Prostate gland (tissue), 2 donors: ENCODE data around the gene TCERG1L. TPM values are rescaled to one million over a fixed set of nuclear protein-coding genes. Genes with fewer than 3 reads are reported as not detected.

Experiments used
- DNase-seq: peaks from one replicate; pipeline ENCODE4 v3.0.0-alpha.2; 2019; ENCODE audit warnings: low spot score
- H3K27ac ChIP-seq, 2 donors: fragments of 200-600 bp; sonication (generic); 2 replicates each; pipeline ENCODE4 v1.5.1; 2017 to 2019
- H3K27me3 ChIP-seq: fragments of 200-600 bp; sonication (generic); replicated peaks from 2 replicates; pipeline ENCODE4 v1.5.1; 2019; ENCODE audit not compliant: insufficient read depth
- H3K36me3 ChIP-seq, 2 donors: fragments of 200-600 bp; sonication (generic); 1 replicate in 1 of 2; 2 replicates in 1 of 2; pipeline versions ENCODE4 v1.5.1 to v1.8.1; 2017 to 2019
- H3K4me1 ChIP-seq: fragments of 200-600 bp; sonication (generic); replicated peaks from 2 replicates; pipeline ENCODE4 v1.5.1; 2019
- H3K4me3 ChIP-seq, 2 donors: fragments of 200-600 bp; sonication (generic); 2 replicates each; pipeline ENCODE4 v1.5.1; 2017 to 2019
- H3K9me3 ChIP-seq: fragments of 200-600 bp; sonication (generic); 2 replicates; pipeline ENCODE4 v1.5.1; 2017
- POLR2A ChIP-seq: fragments of 450-650 bp; IDR thresholded peaks from one replicate; pipeline ENCODE4 v1.6.1; 2016; ENCODE audit warnings: antibody characterized with exemption, mild to moderate bottlenecking
- POLR2AphosphoS5 ChIP-seq: sonication (generic); formaldehyde crosslinking; IDR thresholded peaks from one replicate; pipeline ENCODE4 v1.6.1; 2017; ENCODE audit warnings: antibody characterized with exemption
- WGBS: methylation state at CpG from one replicate; pipeline ENCODE4 v1.1.5; 2018; 5-methylcytosine and 5-hydroxymethylcytosine counted together
- intact Hi-C: fragments of 100-400 bp; cut with DNase I; formaldehyde crosslinking; loops from one replicate; pipeline ENCODE4 v1.14.2; 2022
- total RNA-seq, 2 donors: library from RNA; depleted of rRNA; stranded (reverse); fragments of >200 nt; gene quantifications; one replicate each; pipeline ENCODE4 v1.1.0, GENCODE V29; 2016
- TF ChIP-seq, protein P1 (sequence below), 4 experiments: fragments of 200-600 bp in 2 of 4; fragments of 450-650 bp in 2 of 4; sonication (generic) in 2 of 4; IDR thresholded peaks; 1 replicate in 3 of 4; 2 replicates in 1 of 4; pipeline ENCODE4 v1.5.1; 2016 to 2019; ENCODE audit warnings: antibody characterized with exemption in 4 of 4, mild to moderate bottlenecking in 2 of 4, moderate library complexity in 2 of 4

Gene TCERG1L
- total RNA-seq, 2 donors from 2014 or later: 0.23 to 4.0 TPM

- no peak for DNase-seq
- Histone ChIP-seq H3K36me3 (no peaks in the 10 kb centered on the region), H3K9me3 (no peaks in the 10 kb centered on the region), H3K4me3 (no peak overlapping the region), H3K27ac (no peak overlapping the region), H3K27me3 (no peaks in the 10 kb centered on the region), H3K4me1 (no peaks in the 10 kb centered on the region)
- intact Hi-C loops: no loop called here
- TF ChIP-seq, protein P1, sequence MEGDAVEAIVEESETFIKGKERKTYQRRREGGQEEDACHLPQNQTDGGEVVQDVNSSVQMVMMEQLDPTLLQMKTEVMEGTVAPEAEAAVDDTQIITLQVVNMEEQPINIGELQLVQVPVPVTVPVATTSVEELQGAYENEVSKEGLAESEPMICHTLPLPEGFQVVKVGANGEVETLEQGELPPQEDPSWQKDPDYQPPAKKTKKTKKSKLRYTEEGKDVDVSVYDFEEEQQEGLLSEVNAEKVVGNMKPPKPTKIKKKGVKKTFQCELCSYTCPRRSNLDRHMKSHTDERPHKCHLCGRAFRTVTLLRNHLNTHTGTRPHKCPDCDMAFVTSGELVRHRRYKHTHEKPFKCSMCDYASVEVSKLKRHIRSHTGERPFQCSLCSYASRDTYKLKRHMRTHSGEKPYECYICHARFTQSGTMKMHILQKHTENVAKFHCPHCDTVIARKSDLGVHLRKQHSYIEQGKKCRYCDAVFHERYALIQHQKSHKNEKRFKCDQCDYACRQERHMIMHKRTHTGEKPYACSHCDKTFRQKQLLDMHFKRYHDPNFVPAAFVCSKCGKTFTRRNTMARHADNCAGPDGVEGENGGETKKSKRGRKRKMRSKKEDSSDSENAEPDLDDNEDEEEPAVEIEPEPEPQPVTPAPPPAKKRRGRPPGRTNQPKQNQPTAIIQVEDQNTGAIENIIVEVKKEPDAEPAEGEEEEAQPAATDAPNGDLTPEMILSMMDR (IDR thresholded peaks at IDR 0.05): no peak
- no peak for TF ChIP-seq POLR2AphosphoS5
- no peak for TF ChIP-seq POLR2A
- WGBS: 80% methylated on average over 11 of the region's 11 CpGs
Measured at GRCh38 chr10:131264110-131264788, 47.3 kb downstream of the TCERG1L start.

- Histone ChIP-seq H3K9me3 (no peaks in the 10 kb centered on the region), H3K4me3 (no peak overlapping the region), H3K27me3 (no peaks in the 10 kb centered on the region), H3K36me3 (no peaks in the 10 kb centered on the region), H3K4me1 (no peaks in the 10 kb centered on the region), H3K27ac (no peak overlapping the region)
- intact Hi-C loops: no loop called here
- DNase-seq: no peak
- WGBS: 87% methylated on average over 16 of the region's 16 CpGs
- TF ChIP-seq POLR2A (no peak), POLR2AphosphoS5 (no peak)
- TF ChIP-seq, protein P1 (IDR thresholded peaks at IDR 0.05): no peak
Measured at GRCh38 chr10:131261890-131262475, 49.5 kb downstream of the TCERG1L start.

- H3K27ac ChIP-seq: no peak overlapping the region
- no peaks in the 10 kb centered on the region for H3K36me3 ChIP-seq
- H3K9me3 ChIP-seq: no peaks in the 10 kb centered on the region
- H3K4me1 ChIP-seq: no peaks in the 10 kb centered on the region
- no peak for DNase-seq
- no peak overlapping the region for H3K4me3 ChIP-seq
- no peaks in the 10 kb centered on the region for H3K27me3 ChIP-seq
- WGBS: 88% methylated on average over 17 of the region's 17 CpGs
- TF ChIP-seq POLR2AphosphoS5 (no peak), POLR2A (no peak)
- TF ChIP-seq, protein P1 (IDR thresholded peaks at IDR 0.05): no peak
- intact Hi-C loops: no loop called here
Measured at GRCh38 chr10:131260452-131261211, 50.9 kb downstream of the TCERG1L start.

DNA sequence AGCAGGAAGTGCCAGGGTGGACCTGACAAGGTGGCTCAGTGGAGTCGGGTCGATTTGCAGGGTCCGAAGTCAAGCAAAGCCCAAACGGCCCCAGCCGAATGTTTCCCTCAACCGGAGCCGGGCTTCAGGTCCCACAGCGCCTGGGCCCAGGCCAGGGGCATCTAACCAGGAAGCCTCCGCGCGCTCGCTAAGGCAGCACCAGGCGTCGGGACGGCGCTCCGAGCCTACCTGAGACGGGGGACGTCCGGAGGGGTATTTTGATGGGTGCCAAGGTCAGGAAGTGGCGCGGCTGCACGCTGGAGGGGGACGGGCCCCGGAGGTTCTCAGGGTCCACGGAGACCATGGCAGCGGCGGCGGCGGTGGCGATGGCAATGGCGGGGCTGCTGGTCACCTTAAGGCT is 51.5 kb downstream of the TCERG1L start:
- H3K4me1 ChIP-seq: no peaks in the 10 kb centered on the region
- intact Hi-C loops: no loop called here
- WGBS: 95% methylated on average over 32 of the region's 32 CpGs
- no peaks in the 10 kb centered on the region for H3K27me3 ChIP-seq
- no peak overlapping the region for H3K27ac ChIP-seq
- no peaks in the 10 kb centered on the region for H3K9me3 ChIP-seq
- H3K4me3 ChIP-seq: no peak overlapping the region
- no peak for DNase-seq
- no peak for TF ChIP-seq POLR2AphosphoS5
- no peak for TF ChIP-seq POLR2A
- no peaks in the 10 kb centered on the region for H3K36me3 ChIP-seq

DNA sequence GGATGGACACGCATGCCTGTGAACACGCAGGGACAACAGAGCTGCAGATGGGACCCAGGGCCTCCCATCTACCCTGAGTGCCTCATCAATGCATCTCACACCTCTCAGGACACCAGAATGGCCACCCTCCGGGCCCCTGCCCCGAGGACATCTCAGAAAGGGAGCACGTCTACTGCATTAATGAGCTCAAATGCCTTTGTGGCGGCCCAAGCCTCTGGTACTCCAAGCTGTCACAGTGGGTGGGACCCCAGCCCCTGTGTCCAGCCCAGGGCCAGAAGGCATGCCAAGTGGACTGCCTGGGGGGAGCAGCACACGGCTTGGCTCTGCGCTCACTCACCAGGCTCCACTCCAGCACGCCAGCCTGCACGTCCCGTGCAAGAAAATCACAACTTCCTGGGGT is 52.0 kb downstream of the TCERG1L start:
- Histone ChIP-seq H3K4me3 (no peak overlapping the region), H3K27ac (no peak overlapping the region), H3K27me3 (no peaks in the 10 kb centered on the region), H3K9me3 (no peaks in the 10 kb centered on the region), H3K36me3 (no peaks in the 10 kb centered on the region), H3K4me1 (no peaks in the 10 kb centered on the region)
- intact Hi-C loops: no loop called here
- TF ChIP-seq, protein P1 (IDR thresholded peaks at IDR 0.05): no peak
- TF ChIP-seq POLR2AphosphoS5: no peak
- 88% methylated on average over 11 of the region's 11 CpGs for WGBS
- DNase-seq: no peak
